ENCODE measurements around the gene AQP12A.

Gene AQP12A

DNA sequence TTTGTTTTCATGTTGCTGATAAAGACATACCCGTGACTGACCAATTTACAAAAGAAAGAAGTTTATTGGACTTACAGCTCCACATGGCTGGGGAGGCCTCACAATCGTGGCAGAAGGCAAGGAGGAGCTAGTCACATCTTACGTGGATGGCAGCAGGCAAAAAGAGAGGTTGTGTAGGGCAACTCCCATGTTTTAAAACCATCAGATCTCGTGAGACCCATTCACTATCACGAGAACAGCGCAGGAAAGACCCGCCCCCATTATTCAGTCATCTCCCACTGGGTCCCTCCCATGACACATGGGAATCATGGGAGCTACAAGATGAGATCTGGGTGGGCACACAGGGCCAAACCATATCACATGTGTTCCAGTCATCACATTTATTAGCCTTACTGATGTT lies 16.8 kb downstream of the AQP12A start:
- no peak for DNase-seq (ENCODE audit: low read depth)

DNA sequence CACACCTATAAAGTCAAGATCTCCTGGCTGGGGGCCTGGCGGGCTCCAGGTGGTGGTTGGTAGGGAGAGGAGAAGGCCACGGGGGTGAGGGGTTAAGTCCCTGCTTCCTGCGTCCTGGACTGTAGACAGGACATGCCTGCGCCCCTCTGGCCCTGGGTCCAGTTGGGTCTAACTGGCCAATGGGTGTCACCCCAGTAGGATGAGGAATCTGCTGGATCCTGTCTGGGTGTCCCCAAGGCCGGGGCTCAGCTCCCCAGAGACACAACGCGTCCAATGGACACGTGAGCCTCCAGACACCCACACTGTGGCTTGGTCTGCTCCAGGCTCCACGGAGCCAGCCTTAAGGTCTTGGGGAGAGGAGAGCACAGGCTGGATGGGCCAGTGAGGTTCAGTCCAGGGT lies 19.6 kb downstream of the AQP12A start:
- DNase-seq (ENCODE audit: low read depth), result no peak

DNA sequence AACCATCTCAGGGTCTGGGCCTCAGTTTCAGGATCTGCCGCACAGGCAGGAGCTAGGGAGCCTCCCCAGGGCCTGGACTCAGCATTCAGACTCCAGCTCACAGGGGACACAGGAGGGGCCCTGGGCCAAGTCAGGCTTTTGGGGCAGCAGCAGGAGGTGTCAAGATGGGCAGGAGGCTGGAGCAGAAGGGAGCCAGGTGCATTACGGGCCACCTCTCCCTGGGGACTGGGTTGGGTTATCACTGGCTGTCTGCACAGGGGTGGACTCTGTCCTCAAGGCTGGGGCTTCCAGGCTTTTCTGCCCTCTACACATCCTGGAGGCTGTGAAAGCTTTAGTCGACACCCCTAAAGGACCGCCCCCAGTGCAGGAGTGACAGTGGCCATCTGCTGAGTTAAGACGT lies 20.0 kb downstream of the AQP12A start:
- no peak for DNase-seq (ENCODE audit: low read depth)

DNA sequence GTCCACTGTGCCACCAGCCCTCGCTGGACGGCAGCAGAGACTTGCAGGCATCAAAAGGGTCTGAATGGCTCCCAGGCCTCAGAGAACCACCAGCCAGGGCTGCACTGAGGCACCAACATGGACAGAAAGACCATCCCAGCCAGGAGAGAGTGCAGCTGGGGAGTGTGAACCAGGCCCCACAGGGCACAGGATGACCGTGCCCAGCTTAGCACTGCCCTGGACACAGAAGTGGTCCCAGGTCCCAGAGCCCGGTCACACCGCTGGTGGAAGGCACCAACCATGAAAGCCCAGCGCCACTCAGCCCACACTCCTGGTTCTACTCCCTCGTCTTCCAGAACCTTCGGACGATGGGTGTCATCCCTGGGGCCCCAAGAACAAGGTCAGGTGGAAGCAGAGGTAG lies 20.5 kb downstream of the AQP12A start:
- DNase-seq (ENCODE audit: low read depth), result no peak

DNA sequence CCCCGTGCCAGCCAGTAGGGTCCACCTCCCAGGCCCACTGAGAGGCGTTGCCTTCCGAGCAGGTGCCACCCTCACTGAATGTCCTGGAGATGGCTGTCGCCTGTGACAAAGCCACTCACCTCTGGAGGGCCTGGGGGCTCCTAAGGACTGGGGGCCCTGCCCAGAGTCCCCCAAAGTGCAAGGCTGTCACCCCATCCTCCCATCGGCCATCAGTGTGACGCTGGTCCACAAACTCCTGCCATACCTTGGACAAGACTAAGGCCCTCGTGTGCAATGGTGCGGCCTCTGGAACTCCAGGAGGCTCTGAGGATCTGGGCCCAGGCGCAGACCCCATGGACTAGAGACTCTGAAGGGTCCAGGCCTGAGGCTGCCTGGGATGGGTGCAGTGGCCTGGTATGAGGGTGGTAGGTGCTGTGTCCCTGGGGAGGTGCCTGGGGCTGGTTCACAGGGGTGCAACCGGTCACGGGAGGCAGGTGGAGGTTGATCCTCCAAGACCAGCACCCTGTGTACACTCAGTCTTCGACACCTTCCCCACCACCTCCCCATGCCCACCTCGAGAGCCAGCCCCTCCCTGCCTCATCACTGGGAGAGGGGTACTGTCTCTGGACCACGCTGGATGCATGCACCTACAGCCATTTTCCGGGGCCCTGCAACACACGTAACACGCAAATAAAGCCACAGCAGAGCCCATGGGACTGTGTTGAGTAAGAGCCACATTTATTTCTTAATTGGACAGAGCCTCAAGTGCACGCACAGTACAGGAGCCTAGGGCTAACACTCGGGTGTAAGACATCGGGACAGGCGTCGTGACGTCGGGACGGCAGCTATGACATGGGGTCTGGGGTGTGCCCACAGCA lies 21.6 kb downstream of the AQP12A start:
- DNase-seq (ENCODE audit: low read depth), result no peak

DNA sequence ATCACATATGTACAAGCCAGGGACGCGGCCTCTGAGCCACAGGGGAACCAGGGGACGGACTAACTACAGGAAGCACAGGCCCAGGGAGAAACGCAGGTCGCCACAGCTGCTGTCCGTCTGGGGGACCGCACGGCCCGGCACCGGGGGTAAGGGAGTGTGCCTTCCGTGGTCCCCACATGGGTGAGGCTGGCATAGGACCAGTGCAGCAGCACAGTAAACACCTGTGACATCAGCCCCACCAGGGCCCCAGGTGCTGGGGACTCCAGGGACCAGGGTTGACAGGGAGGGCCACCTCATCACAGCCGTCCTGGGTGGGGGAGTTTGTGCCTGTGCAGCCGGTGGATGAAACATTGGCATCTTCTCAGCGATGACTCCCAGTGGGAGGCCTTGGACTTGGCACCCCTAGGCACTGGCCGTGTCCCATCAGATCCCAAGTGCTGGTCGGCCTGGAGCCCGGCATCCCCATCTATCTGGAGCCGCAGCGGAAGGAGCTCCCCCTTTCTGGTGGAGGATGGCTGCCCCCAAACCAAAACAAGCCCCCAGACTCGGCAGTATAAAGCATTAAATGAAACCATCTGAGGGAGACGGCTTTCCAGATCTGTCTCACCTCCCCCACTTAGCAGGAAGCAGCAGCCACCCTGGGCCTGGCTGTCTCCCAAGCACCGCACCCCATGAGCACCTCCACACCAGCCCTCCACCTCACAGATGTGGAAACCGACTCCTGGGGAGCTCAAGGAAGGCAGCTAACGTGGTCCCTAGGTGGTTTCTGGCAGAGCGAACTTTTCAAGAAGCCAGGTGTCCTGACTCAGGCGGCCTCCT lies 22.5 kb downstream of the AQP12A start:
- DNase-seq (ENCODE audit: low read depth), result no peak

DNA sequence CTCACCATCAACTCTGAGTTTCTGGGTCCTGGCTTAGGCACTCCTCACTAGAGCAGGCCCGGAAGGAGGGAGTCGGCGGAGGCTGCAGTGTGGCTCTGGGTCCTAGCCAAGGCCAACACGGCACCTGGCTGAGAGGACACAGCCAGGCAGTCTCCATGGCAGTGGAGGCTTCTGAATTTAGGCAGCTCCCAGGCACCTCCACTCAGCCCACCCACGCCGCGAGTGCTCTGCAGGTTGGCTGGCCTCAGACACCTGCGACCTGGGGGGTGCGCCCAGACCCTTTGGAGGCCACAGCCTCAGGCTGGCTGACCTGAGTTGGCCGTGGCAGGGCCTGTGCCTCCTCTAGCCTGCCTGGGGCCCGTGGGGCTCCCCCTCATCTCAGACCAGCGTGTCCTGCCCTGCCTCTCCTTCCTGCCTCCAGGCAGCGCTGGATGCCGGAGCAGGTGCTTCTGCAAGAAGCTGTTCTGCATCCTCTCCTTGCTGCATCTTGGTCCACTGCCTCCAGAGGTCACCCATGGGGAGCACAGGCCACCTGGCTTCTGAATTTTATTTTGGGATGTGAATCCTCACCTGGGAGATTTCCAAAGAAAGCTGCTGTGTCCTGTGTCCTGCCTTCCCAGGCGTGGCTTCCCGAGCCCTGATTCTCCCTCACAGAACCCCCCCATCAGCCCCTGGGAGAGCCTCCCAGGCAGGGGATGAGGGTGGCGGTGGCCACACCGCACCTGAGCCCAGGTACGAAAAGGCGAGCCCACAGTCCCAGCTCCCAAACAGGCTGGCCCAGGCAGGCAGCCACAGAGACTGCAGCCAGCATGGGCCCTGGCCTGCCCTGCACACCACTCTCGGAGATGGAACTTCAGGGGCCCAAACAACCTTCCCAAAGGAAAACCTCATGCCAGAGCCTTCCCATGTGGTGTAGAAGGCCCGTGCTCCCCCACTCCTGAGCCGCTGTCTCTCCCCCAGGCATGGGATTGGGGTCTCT lies 23.4 kb downstream of the AQP12A start:
- no peak for DNase-seq (ENCODE audit: low read depth)

DNA sequence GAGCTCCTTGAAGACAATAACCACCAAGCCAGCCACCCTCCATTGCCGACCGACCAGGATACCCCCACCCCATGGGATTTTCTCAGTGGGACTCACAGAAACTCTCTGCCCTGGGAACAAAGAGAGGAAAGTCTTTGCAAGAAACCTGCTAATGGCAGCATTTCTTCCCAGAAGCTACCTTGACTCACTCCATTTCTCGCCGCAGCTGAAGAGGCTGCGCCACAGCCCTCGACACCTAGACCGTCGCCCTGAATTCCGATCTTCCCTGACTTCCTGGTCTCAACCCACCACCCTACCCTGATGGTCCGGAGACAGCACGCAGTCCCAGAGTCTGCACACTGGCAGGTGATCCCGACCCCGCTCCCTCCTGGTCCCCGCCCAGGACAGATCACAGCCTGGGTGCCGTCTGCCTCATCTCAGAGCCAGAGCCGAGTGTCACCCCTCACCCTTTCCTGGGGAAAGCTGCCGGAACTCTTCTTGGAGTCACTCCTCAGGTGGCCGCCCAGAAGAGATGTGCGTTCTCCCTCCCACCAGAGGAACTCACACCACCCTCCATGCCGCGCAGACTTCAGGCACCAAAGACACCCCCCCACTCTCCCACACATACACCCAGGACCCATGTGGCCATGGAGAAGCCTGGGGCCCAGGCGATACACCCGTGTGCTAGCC lies 24.6 kb downstream of the AQP12A start:
- no peak for DNase-seq (ENCODE audit: low read depth)

DNA sequence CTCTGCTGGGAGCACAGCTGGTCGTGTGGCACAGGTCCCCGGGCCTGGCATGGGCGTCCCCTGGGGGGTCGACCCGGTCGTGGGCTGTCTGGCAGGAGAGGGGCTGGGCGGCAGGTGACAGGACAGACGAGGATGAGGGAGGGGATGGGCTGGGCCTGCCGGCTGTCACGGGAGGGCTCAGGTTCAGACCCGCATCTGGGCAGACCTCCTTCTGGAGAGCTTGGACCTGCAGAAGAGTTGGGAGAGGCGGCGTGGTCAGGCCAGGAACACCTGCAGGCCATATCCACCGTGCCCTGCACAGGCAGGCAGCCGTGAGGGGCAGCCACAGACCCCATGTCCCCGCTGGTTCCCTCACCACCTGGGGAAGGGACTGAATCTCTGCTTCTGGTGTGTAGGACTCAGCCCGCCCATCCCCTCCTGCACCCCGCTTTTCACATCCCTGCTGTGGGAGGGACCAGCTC lies 25.5 kb downstream of the AQP12A start:
- no peak for DNase-seq (ENCODE audit: low read depth)

DNA sequence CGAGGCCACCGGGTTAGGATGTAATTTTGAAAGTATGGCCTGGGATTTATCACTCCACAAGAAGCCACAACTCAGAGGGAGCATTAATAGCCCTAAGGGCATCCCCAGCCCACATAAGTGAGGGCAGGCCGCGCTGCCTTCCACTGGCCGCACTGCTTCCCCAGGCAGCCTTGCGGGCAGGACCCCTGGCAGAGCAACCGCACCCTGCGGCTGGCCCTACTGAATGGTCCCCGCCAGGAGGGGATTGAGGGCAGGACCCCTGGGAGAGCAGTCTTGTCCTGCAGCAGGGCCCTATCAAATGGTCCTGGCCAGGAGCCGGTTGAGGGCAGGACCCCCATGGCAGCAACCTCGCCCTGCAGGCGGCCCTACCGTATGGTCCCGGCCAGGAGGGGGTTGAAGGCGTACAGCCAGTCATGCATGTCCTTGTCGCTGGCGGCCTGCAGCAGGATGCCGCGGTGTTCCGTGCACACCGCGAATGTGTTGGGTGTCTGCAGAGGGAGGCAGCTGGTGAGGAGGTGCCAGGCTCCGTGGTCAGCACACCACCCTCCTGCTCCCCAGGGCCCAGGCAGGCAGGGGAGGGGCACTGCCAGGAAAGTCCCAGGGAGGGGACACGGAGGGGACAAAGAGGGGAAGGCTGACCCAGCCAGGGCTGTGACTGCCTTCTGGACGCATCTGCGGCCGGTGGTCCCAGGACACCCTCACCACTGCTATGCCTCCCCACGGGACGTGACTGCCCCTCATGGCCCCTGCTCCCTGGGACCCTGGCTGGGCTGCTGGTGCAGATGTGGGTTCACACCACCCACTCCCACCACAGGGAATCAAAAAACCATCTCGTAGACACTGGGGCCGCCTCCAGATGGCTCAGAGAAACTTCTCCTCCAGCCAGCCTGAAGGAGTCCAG lies 26.3 kb downstream of the AQP12A start:
- no peak for DNase-seq (ENCODE audit: low read depth)

DNA sequence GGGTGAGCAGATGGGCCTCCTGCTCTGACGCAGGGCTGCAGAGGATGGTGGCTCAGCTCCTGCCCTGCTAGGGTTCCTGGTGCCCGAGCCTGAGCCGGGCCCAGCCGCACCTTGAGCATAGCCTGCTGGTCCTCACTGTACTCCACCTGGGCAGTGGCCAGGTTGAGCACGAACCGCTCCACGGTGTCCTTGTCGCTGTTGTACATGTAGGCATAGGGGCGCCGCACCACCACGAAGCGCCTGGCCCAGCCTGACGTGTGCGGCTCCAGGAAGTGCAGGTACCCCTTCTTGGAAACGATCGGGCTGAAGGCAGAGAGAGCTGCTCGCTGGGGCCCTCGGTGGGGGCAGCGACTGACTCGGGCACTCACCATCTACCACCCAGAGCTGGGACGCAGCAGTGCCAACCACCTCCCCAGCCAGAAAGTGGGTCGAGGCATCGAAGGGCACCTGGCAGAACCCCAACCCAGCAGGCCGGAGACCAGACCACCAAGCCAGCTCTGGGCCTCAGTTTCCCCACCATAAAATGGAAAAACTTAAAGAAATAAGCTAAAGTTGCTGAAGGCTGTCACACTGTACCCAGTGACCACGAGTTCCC lies 27.3 kb downstream of the AQP12A start:
- no peak for DNase-seq (ENCODE audit: low read depth)

DNA sequence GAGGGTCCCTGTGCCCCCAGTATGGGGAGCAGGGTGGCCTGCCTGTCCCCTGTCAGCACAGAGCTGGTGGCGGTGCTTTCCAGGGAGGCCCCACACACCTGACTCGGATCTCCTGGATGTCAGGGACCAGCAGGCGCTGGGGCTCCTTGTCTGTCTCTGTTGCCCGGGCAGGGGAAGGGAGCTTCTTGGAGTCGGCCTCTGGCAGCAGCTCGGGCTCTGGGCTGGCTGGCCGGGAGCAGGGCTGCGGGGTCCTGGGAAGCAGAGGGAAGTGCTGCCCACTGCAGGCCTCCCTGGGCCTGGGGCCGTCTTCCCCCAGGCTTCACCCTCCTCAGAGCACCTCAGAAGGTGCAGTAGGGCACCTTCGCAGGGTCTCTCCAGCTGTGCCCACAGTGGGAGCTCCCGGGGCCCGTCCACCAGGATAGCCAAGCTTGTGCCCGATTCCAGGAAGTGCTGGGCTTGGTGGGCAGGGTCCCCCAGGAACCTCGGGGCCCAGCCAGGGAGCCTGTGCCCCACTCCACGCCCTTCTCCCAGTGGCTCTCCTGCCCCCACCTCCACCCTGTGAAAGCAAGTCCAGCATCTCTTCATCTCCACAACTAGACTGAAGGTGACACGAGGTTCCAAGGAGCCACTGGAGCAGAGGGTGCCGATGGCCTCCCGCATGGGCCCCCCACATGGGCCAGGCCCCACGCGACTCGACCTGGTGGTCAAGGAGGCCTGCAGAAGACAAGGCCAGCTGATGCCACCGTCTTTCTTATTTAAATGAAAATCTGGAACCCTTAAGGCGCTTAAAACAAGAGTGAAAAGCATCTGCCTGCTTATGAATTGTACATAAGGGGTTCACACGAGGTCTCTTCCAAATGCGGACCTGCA lies 28.2 kb downstream of the AQP12A start:
- no peak for DNase-seq (ENCODE audit: low read depth)

DNA sequence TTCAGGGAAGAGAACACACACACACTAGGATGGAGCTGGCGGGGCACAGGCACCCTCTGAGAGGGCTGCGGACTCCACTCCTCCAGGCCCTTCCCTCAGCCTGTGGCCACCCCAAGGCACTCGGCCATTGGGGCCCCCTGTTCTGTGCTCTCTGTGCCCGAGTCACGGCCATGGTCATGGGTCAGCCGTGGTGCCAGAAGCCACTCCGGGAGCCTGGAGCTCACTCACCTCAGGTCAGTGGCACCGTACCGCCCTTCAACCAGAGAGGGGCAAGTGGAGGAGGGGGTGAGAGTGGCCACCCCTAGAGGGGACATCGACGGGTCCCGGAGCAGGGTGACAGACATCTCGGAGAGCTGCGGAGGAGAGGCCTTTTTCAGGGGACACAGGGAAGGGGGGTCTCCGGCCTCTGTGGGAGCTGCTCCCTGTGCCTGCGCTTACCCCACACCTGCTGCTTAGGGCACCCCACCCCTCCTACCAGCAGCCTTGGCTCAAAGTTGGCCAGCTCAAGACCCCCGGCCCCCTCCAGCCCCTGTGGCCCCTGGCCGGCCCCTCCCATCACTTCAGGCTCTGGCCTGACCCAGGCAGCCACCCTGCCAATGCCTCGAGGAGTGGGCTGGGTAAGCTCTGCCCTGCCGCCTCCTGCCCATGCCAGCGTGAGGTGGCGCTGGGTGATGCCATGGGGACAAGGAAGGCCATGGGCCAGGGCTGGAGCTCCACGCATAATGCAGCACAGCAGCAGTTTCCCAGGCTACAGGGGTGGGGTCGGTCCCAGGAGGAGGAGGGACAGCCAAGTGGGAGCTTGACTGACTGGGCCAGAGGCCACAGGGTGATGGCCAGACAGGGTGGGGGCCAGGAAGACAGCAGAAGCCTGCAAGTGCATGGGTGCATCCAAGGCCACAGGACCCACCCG lies 29.3 kb downstream of the AQP12A start:
- DNase-seq (ENCODE audit: low read depth), result no peak

DNA sequence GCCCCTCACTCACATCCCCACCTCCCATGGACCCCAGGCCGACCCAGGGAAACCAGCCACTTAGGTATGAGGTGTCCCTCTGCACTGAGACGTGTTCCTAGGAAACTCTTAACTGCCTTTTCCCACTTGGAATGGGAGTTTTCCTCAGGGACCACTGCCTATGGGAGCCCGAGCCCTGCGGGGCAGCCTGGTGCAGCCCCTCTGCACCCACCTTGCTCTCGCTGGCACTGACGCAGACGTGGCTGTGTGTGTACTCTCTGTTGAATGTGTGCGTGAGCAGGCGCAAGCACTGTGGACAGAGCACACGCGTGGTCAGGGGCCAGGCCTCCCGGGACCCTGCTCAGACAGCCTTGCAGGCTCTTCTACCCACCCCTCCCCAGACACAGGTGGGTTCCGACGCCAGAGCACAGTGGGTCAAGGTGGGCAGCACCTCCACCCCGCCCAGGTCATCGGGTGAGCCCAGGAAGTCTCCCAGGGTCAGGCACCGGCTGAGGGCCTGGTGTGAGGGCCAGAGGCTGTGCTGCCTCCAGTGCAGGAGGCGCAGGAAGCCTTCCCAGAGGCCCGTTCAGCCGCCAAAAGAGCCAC lies 30.0 kb downstream of the AQP12A start:
- DNase-seq (ENCODE audit: low read depth), result no peak

DNA sequence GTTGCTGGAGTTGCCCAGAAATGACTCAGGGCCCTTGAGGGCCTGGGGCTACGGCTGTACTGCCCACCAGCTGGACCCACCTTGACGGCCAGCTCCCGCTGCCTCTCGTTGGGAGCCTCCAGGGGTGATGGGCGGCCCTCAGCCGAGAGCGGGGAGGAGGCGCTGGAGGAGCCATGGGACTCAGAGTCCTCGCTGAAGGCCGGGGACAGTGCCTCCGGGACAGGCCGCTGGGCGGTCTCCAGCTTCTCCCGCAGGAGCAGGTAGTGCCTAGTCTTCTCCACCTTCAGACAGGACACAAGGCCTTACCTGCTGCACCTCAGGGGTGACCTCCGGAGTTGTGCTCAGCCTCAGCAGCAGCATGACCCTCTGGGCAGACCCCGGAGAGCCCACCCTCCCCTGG lies 30.7 kb downstream of the AQP12A start:
- DNase-seq (ENCODE audit: low read depth), result no peak

DNA sequence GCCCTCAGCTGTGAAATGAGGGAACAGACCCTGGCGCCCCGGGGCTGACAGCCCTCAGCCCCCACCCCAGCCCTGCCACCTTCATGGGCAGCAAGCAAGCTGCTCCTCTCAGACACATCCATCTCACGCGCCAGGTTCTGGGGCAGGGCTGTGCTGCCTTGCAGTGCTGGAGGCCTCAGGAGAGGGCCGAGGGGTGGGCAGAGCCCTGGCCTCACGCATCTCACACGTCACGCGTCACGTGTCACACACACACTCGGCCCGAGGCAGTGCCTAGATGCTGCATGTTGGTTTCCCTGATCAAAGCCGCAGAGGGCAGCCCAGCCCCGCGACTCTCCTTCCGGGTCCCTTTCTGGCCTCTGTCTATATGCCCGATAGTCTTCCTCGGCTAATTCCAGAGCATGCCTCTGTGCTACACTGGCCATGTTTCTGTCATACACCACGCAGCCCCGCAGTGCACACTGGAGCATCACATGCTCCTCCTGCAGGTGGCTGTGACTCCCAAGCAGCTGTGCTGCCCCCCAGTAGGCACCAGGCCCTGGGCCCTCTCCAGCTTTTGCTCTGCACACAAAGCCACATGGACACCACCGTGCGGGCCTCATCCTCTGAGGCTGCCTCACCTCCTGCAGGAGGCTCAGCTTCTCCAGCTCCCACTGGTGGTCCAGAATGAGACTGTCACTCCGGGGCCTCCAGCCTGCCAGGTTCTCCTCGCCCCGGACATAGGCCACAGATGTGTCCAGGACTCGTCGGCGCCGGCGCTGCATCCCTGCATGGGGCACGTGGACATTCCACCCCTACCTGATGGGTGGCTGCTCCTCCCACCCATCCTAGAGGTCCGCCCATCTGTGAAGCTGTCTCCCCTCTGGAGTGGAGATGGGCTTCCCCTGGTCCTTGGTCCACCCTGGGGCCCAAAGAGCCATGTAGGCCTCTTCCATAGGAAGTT lies 31.4 kb downstream of the AQP12A start:
- DNase-seq (ENCODE audit: low read depth), result no peak

Measured in stimulated activated CD8-positive, alpha-beta memory T cell treated with anti-CD3 and anti-CD28 coated beads, Interleukin-7, amount 100 ng/mL, for 24 hours (primary cell).